Activated T-cell treated with anti-CD3 and anti-CD28 coated beads for 48 hours (primary cell): Measurements from ENCODE around the gene TBXAS1.

Experiments used
- DNase-seq: peaks from one replicate; pipeline ENCODE4 v3.0.0-alpha.2; 2020; ENCODE audit warnings: low read depth

TBXAS1 gene

DNA sequence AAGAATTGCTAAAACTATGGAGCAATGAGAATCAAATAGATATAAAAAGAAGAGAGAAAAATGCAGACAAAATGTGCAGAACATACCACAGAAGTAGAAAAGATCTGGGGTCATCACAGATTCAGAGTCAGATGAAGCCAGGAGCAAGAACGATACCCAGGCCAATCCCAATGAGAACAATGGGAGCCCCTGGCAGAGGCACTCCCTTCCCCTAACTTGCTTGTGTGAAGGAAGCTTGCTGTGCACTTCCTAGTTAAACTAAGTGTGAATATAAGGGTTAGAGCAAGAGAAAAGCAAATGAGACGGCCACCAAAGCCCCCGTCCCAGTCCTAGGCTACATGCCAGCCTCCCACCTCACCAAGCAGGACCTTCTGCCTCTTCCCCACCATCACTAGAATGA, 221.0 kb downstream of the TBXAS1 start:
- no peak for DNase-seq

DNA sequence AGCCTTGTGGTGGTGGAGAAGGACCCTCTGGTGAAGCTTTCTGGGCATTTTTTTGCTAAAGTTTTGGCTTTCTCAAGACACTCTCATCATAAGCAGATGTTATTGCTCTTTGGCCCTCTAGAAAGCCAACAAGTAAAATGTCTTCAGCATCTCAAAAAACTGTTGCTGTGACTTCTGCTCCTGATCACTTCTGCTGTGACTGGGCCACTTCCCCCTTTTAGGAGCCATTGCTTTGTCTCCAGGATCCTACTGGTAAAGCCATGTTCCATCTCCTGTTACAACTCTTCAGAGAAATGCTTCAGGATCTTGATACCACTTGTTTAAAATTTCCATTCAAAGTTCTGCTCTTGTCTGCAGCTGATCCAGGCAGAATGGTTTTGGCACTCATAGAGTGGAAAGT, 222.8 kb downstream of the TBXAS1 start:
- DNase-seq = no peak

DNA sequence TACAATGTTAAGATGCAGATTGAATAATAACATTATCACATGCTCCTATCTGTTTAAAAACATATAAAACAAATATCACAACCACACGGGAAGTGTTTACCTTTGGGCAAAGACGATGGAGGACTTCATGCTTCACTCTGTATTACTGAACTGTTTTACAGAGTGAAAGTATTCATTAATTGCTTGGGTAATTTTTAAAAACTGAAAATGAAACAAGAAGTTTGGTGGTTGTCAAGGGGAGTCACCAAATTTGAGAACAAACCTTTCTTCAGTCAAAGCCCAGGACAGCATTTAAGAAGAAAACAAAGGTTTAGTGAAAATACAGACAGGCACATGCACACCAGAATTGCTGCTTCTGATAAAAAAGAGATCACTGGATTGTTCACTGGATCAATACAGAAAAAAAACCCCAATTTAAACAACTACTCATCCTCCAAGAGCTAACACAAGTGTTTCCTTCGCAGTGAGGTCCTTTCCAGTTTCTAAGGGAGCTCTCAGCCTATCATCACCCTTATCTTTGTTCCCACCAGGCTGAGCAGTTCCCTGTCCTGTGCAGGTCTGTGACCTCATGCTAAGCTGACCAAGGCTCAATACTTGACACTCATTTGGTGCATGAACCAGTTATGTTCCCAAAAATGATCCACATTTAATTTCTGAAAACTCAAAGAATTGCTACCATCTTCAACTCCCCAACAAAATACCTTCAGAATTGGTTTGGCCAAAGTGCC, 224.9 kb downstream of the TBXAS1 start:
- DNase-seq = no peak

DNA sequence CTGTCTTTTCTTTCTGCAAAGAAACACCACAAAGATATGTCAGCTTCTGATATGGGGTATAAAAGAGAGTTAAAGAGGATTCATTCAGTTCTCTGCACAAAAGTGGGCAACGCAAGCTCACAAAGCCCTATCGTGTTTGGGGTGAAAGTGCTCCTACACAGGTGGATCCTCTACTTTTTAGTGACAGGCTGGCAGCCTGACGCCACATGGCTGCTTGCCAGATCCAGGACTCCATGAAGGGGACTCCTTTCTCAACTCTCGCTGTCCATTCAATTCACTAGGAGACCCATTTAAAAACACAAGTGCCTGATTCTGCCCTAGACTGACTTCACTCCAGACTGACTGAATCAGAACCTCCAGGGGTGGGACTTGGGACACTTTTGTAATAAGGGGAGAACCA, 225.7 kb downstream of the TBXAS1 start:
- no peak for DNase-seq

DNA sequence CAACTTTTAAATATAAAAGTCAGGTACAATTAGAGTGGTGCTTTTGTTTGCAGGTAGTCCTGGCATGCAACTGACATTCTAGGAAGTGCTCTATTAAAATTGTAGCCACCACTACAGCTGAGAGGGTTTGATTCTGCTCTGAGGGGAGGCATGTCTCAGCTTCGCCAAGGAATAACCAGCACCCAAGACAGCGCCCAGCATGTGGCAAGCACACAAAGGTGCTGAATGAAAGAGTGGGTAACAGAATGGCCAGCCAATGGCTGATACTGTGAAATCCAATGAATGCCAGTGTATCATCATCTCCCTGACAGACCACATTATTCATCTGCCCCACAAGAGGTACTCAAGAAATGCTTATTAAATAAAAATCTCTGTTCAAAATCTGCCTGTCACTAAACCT, 226.8 kb downstream of the TBXAS1 start:
- DNase-seq = no peak

DNA sequence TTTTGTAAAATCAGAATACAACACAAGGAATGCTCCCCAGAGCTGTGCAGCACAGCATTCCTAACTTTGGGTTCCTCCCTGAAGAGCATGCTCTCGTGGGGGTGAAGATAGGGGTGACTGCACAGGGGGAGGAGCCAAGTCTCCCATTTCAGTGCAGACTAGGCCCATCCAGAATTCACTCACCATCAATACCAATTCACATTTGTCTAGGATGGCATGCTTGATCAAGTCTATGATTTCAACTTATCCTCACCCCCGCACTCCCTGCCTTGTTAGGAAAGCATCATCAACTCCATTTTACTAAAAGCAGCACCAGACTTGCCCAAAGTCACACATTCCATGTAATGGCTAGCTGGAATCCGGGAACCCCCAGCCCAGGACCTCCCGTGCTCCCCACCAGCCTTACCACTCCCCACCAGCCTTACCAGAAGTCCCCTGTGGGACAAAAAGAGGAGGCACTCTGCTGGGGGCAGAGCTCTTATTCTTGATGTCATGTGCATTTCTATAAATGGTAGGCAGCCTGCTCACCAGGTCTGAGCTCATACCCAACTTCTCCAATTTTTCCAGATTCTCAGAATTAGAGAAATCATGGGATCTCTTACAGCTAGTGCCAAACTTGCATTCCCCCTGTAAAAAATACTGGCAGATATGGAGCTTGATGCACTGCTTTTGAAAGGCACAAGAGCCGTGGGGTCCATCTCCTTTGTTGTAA, 227.5 kb downstream of the TBXAS1 start:
- DNase-seq = no peak

GRCh38 chr7:140057143-140057535, 228.1 kb downstream of the TBXAS1 start:
- no peak for DNase-seq

GRCh38 chr7:140058517-140058916, 229.5 kb downstream of the TBXAS1 start:
- no peak for DNase-seq

- peak; percentile 25 for DNase-seq
Measured at GRCh38 chr7:140059273-140060242, 230.5 kb downstream of the TBXAS1 start.

GRCh38 chr7:140060243-140060630, 231.2 kb downstream of the TBXAS1 start:
- no peak for DNase-seq

GRCh38 chr7:140060788-140061606, 231.9 kb downstream of the TBXAS1 start:
- DNase-seq = no peak

GRCh38 chr7:140061607-140061930, 232.5 kb downstream of the TBXAS1 start:
- DNase-seq = no peak

DNA sequence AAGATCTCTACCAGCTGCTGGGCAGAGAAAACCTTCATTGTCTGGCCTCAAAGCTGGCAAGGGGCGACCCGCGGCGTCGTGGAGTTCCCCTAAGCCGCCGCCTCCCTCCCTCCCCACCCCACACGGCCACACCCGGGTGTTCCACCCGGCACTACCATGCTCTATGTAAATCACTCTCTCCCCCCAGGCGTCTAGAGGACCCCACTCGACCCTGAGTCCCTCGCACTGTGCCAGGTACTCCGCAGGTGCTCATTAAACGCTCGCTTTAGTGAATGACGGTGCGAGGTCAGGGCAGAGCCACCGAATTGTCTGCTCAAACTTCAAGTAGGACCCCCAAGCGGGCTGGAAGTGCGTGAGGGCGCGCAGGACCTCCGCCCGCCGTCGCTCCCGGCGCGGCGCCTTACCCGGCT, 233.1 kb downstream of the TBXAS1 start:
- DNase-seq = peak; percentile 10

GRCh38 chr7:140062528-140063299, 233.7 kb downstream of the TBXAS1 start, which contains the start of gene PARP12:
TSS of gene PARP12 (minus strand) at chr7:140062951. CDS start at chr7:140062847, 104 bp downstream.
- DNase-seq = peak; percentile 84

- DNase-seq = no peak
Measured at GRCh38 chr7:140067052-140067451, 238.0 kb downstream of the TBXAS1 start.

DNA sequence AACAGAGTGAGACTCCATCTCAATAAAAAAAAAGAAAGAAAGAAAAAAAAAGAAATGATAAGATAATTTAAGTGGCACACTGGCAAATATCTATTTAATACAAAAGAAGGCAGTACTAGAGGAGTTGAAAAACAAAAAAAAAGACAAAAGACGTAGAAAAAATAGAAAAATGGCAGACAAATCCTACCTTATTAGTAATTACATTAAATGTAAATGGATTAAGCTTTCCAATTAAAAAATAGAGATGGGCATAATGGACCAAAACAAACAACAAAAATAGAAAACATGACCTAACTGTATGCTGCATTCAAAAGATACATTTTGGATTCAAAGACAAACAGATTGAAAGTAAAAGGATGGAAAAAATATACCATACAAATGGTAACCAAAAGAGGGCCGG, 239.0 kb downstream of the TBXAS1 start:
- DNase-seq = no peak

DNA sequence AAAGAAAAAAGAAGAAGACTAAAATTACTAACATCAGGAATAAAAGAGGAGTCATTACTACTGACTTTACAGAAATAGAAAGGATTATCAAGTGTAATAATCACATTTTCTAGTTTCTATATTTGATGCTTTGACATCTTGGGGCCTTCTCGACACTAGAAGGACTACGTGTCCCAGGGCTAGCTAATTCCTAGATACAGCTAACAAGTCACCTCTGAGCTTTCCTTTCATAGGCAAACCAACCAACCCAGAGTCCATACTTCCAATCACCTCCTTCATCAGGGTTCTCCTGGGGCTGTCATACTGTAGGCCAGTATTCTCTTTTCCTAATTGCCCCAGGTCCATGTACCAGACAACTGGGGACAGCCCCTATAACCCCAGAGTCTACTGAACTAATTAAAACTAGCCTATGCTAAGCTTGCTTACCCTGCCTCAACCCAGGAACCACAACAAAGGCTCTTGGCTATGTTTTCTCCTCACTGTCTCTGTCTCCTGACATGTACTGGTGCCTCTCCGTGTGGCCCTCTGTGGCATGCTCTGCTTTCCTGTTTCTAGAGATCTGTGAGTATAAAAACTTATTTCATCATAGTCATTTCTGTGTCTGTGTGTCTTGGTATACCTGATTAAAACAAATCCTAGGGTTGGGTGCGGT, 240.4 kb downstream of the TBXAS1 start:
- no peak for DNase-seq
